GM06990 (cell line): ENCODE measurements around the gene PODNL1.

Source experiments
- DNase-seq: peaks from one replicate; pipeline ENCODE4 v3.0.0-alpha.2; 2011; ENCODE audit not compliant: insufficient read length; ENCODE audit errors: extremely low read depth
- H3K27me3 ChIP-seq: replicated peaks from 2 replicates; pipeline ENCODE4 v1.6.0; 2011; ENCODE audit warnings: low read length; ENCODE audit not compliant: control insufficient read depth, insufficient read depth
- H3K36me3 ChIP-seq: 2 replicates; pipeline ENCODE4 v1.5.1; 2011; ENCODE audit warnings: low read length; ENCODE audit not compliant: control insufficient read depth, insufficient read depth
- H3K4me3 ChIP-seq: replicated peaks from 2 replicates; pipeline ENCODE4 v1.5.1; 2011; ENCODE audit warnings: low read depth, mild to moderate bottlenecking, control low read depth, low read length
- CTCF ChIP-seq: IDR thresholded peaks from 2 replicates; pipeline ENCODE4 v1.5.1; 2011; ENCODE audit warnings: low read length, control low read depth, mild to moderate bottlenecking, inconsistent platforms; ENCODE audit not compliant: insufficient read depth, poor library complexity, severe bottlenecking

PODNL1 gene

GRCh38 chr19:13960863-13961784 lies 22.9 kb upstream of the PODNL1 start:
- no peak overlapping the region for H3K4me3 ChIP-seq
- H3K36me3 ChIP-seq: peaks cover 23% of the 10 kb centered on the region
- H3K27me3 ChIP-seq: no peaks in the 10 kb centered on the region
- TF ChIP-seq CTCF: no peak
- DNase-seq: no peak

GRCh38 chr19:13959962-13960862 lies 22.0 kb upstream of the PODNL1 start:
- no peak for DNase-seq
- no peaks in the 10 kb centered on the region for H3K27me3 ChIP-seq
- TF ChIP-seq CTCF: peak; percentile 38
- no peak overlapping the region for H3K4me3 ChIP-seq
- H3K36me3 ChIP-seq: peaks cover 30% of the 10 kb centered on the region

GRCh38 chr19:13959141-13959961 lies 21.1 kb upstream of the PODNL1 start:
- H3K4me3 ChIP-seq: no peak overlapping the region

GRCh38 chr19:13958043-13958442 lies 19.8 kb upstream of the PODNL1 start:
- H3K4me3 ChIP-seq: no peak overlapping the region

More at GRCh38 chr19:13959141-13959961, 21.1 kb upstream of the PODNL1 start:
- H3K36me3 ChIP-seq: peaks cover 31% of the 10 kb centered on the region
- no peak for TF ChIP-seq CTCF
- DNase-seq: no peak
- no peaks in the 10 kb centered on the region for H3K27me3 ChIP-seq

More at GRCh38 chr19:13958043-13958442, 19.8 kb upstream of the PODNL1 start:
- H3K36me3 ChIP-seq: peaks cover 31% of the 10 kb centered on the region
- no peaks in the 10 kb centered on the region for H3K27me3 ChIP-seq
- no peak for DNase-seq
- TF ChIP-seq CTCF: no peak
